ES-I3 (cell line): ENCODE measurements around the gene DERL2.

Experiments used
- H3K36me3 ChIP-seq: 2 replicates; pipeline ENCODE4 v1.6.1; 2013; ENCODE audit warnings: mild to moderate bottlenecking, low read length, control low read depth, moderate library complexity; ENCODE audit not compliant: insufficient read depth
- H3K4me1 ChIP-seq: 2 replicates; pipeline ENCODE4 v1.6.1; 2013; ENCODE audit warnings: mild to moderate bottlenecking, control low read depth, low read length; ENCODE audit not compliant: insufficient read depth
- H3K9ac ChIP-seq: 2 replicates; pipeline ENCODE4 v1.6.1; 2013; ENCODE audit warnings: low read depth, mild to moderate bottlenecking, low read length, moderate library complexity
- H3K9me3 ChIP-seq: 2 replicates; pipeline ENCODE4 v1.6.1; 2013; ENCODE audit warnings: mild to moderate bottlenecking, low read length, moderate library complexity; ENCODE audit not compliant: control insufficient read depth, insufficient read depth

Gene DERL2

DNA sequence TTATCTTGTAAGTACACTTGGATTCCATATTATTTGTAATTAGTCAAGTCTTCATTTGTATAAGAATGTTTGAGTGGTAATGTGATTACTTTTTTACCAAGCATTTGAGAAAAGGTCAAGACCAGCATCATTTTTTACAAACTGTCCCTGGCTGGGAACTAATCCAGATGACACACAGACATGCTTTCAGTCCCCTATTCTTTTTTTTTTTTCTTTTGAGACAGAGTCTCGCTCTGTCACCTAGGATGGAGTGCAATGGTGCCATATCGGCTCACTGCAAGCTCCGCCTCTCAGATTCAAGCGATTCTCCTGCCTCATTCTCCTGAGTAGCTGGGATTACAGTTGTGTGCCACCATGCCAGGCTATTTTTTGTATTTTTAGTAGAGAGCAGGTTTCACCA is 4.5 kb downstream of the DERL2 start:
- no peaks in the 10 kb centered on the region; the same call in 1 of the 2 replicates for H3K9me3 ChIP-seq
- H3K4me1 ChIP-seq: no peaks in the 10 kb centered on the region
- peaks cover 36% of the 10 kb centered on the region for H3K36me3 ChIP-seq
- H3K9ac ChIP-seq: no peak overlapping the region

- Histone ChIP-seq H3K9me3 (no peaks in the 10 kb centered on the region; the same call in 1 of the 2 replicates), H3K4me1 (no peaks in the 10 kb centered on the region), H3K9ac (no peak overlapping the region), H3K36me3 (peaks cover 36% of the 10 kb centered on the region)
Measured at GRCh38 chr17:5480962-5481361, 5.0 kb downstream of the DERL2 start.

GRCh38 chr17:5478992-5479391 is 7.0 kb downstream of the DERL2 start:
- Histone ChIP-seq H3K9me3 (no peaks in the 10 kb centered on the region; the same call in 1 of the 2 replicates), H3K4me1 (no peaks in the 10 kb centered on the region), H3K36me3 (peaks cover 40% of the 10 kb centered on the region), H3K9ac (no peak overlapping the region)

GRCh38 chr17:5473906-5474305 is 12.1 kb downstream of the DERL2 start:
- H3K9me3 ChIP-seq: no peaks in the 10 kb centered on the region; the same call in 1 of the 2 replicates
- no peak overlapping the region for H3K9ac ChIP-seq
- H3K36me3 ChIP-seq: peaks cover 17% of the 10 kb centered on the region
- no peaks in the 10 kb centered on the region for H3K4me1 ChIP-seq

GRCh38 chr17:5472511-5472910 is 13.5 kb downstream of the DERL2 start:
- no peak overlapping the region for H3K9ac ChIP-seq
- H3K36me3 ChIP-seq: peaks cover 4% of the 10 kb centered on the region; the same call in 1 of the 2 replicates
- no peaks in the 10 kb centered on the region for H3K4me1 ChIP-seq
- no peaks in the 10 kb centered on the region for H3K9me3 ChIP-seq

DNA sequence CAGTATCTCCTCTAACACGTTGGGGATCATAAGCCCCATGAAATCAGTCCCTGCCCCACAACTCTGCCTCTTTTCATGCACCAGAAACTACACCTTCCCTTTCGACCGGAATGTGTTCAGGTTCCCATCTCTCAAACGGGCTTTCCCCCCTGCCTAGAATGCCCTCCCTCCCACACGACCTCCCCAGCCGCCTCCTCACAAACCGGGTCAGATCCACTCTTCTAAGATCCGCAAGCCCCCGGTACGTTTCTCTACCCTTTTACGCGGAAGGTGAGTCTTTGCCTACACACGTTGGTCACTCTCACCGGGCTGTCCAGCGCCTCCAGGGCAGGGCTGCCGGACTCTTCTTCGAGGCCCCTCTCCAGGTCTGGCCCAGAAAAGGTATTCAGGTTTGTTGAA is 17.9 kb downstream of the DERL2 start:
- peaks cover 5% of the 10 kb centered on the region; the same call in 1 of the 2 replicates for H3K4me1 ChIP-seq
- H3K9ac ChIP-seq: peak overlapping the region; percentile 99
- no peaks in the 10 kb centered on the region for H3K9me3 ChIP-seq
- H3K36me3 ChIP-seq: no peaks in the 10 kb centered on the region; the same call in 1 of the 2 replicates

GRCh38 chr17:5467416-5467815 is 18.6 kb downstream of the DERL2 start:
- Histone ChIP-seq H3K9me3 (no peaks in the 10 kb centered on the region), H3K9ac (peak overlapping the region; percentile 99), H3K36me3 (peaks cover under 1% of the 10 kb centered on the region), H3K4me1 (peaks cover 5% of the 10 kb centered on the region; the same call in 1 of the 2 replicates)

DNA sequence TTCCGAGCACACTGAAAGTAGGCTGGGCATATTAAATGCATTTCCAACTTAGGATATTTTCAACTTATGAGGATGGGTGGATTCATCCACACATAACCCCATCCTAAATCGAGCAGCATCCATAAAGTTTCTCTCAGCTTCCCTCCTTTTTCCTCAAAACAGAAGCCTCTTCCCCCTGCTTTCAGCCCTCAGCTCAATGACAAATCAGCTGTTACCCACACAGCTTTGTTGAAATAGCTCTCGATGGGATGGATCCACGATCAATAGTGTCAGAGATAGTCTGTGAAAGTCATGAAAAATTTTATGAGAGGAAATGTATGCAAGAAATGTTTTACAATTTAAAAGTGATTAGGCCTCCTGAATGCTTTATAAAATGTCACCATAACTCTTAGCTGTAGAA is 19.7 kb downstream of the DERL2 start:
- H3K36me3 ChIP-seq: peaks cover 3% of the 10 kb centered on the region
- no peaks in the 10 kb centered on the region for H3K9me3 ChIP-seq
- H3K9ac ChIP-seq: no peak overlapping the region
- peaks cover 5% of the 10 kb centered on the region; the same call in 1 of the 2 replicates for H3K4me1 ChIP-seq

- Histone ChIP-seq H3K9ac (no peak overlapping the region), H3K9me3 (no peaks in the 10 kb centered on the region), H3K36me3 (peaks cover 9% of the 10 kb centered on the region), H3K4me1 (peaks cover 5% of the 10 kb centered on the region; the same call in 1 of the 2 replicates)
Measured at GRCh38 chr17:5464717-5465507, 21.1 kb downstream of the DERL2 start.

GRCh38 chr17:5446786-5447185 is 39.2 kb downstream of the DERL2 start:
- Histone ChIP-seq H3K9me3 (no peaks in the 10 kb centered on the region), H3K36me3 (peaks cover 20% of the 10 kb centered on the region), H3K4me1 (no peaks in the 10 kb centered on the region), H3K9ac (no peak overlapping the region)

- Histone ChIP-seq H3K36me3 (peaks cover 16% of the 10 kb centered on the region; the same call in 1 of the 2 replicates), H3K9ac (no peak overlapping the region), H3K9me3 (no peaks in the 10 kb centered on the region), H3K4me1 (no peaks in the 10 kb centered on the region)
Measured at GRCh38 chr17:5444209-5444608, 41.8 kb downstream of the DERL2 start.

- Histone ChIP-seq H3K9me3 (no peaks in the 10 kb centered on the region), H3K4me1 (no peaks in the 10 kb centered on the region), H3K36me3 (peaks cover 14% of the 10 kb centered on the region; the same call in 1 of the 2 replicates), H3K9ac (no peak overlapping the region)
Measured at GRCh38 chr17:5443728-5444127, 42.2 kb downstream of the DERL2 start.

- Histone ChIP-seq H3K4me1 (no peaks in the 10 kb centered on the region; the same call in 1 of the 2 replicates), H3K9ac (peak overlapping the region; percentile 82; the same call in 1 of the 2 replicates), H3K36me3 (peaks cover 14% of the 10 kb centered on the region), H3K9me3 (no peaks in the 10 kb centered on the region)
Measured at GRCh38 chr17:5439446-5439764, 46.6 kb downstream of the DERL2 start.

DNA sequence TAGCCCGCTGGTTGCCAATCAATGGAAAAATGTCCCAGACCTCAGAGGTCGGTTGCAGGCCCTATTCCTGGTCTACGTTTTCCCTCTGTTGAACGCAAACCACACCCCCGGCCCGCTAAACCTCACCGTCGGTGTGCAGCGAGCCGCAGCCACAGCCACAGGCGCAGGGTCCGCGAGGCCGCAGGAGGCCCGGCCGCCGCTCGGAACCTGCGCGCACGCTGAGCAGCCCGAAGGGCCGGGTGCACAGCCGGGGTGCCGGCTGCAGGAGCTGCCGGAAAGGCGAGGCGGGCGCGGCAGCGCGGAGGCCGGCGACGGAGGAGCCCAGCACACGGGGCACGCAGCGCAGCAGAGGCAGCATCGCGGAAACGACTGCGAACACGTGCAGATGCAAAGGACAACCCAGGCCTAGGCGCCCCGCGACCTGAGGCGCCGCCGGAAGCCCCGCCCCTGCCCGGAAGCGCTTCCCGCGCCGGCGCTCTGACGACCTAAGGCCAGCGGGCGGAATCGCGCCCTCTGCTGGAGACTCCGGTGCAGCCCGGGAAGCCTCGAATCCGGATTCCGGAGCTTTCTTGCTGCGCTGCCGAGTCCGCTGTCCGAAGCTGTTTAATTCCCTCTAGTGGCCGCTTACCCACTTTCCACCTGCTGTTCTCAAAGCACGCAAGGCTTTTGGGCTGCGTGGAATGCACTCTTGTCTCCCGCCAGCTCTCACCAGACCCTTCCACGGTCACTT is 47.1 kb downstream of the DERL2 start, which contains the start of gene C1QBP:
C1QBP (minus strand) TSS at position 440 of the 730 bp plus-strand sequence; CDS start at position 358, 82 bp downstream.
- Histone ChIP-seq H3K4me1 (no peaks in the 10 kb centered on the region; the same call in 1 of the 2 replicates), H3K9ac (peak within 1 kb of the TSS; percentile 82), H3K9me3 (no peaks in the 10 kb centered on the region), H3K36me3 (peaks cover 15% of the 10 kb centered on the region)
